ENCODE data around the gene LARP4B.
A peak's percentile ranks its signal among the peaks of the same experiment; 100 is the strongest.

LARP4B gene

GRCh38 chr10:931326-932318 lies at the start of gene LARP4B:
LARP4B (minus strand) TSS chr10:931705; CDS start chr10:885721, 45,984 bp downstream.
- Histone ChIP-seq H3K79me2 (ENCODE audit: control insufficient read depth, low read length) (peaks cover 46% of the 10 kb centered on the region), H3K27me3 (ENCODE audit: control insufficient read depth, low read length) (no peaks in the 10 kb centered on the region), H3K36me3 (ENCODE audit: control insufficient read depth, low read length) (peaks cover 39% of the 10 kb centered on the region), H3K4me1 (ENCODE audit: control insufficient read depth, low read length) (peaks cover 65% of the 10 kb centered on the region), H3K4me2 (ENCODE audit: low read length) (peak within 1 kb of the TSS; percentile 69), H3K4me3 (ENCODE audit: low read length) (peak within 1 kb of the TSS; percentile 88), H3K9me2 (replicated peaks; ENCODE audit: control insufficient read depth, low read length) (no peaks in the 10 kb centered on the region), H3F3A (ENCODE audit: control insufficient read depth, insufficient read depth) (no peaks in the 10 kb centered on the region), H3K9me3 (ENCODE audit: control insufficient read depth, insufficient read depth, low read length) (no peaks in the 10 kb centered on the region), H3K27ac (ENCODE audit: low read depth, low read length) (peak within 1 kb of the TSS; percentile 67), H4K20me1 (ENCODE audit: control insufficient read depth, insufficient read depth, low read depth, low read length) (peaks cover 40% of the 10 kb centered on the region)
- TF ChIP-seq CTCF (IDR thresholded peaks at IDR 0.05; ENCODE audit: low read depth, low read length, poor library complexity, severe bottlenecking) (no peak), EZH2phosphoT487 (IDR thresholded peaks at IDR 0.05; ENCODE audit: borderline replicate concordance, low read length) (no peak)

- H3K27me3 ChIP-seq (ENCODE audit: control insufficient read depth, low read length): no peaks in the 10 kb centered on the region
- no peaks in the 10 kb centered on the region for H3K79me2 ChIP-seq (ENCODE audit: control insufficient read depth, low read length)
- no peak overlapping the region for H3K4me3 ChIP-seq (ENCODE audit: low read length)
- no peaks in the 10 kb centered on the region for H4K20me1 ChIP-seq (ENCODE audit: control insufficient read depth, insufficient read depth, low read depth, low read length)
- H3K9me2 ChIP-seq (replicated peaks; ENCODE audit: control insufficient read depth, low read length): no peaks in the 10 kb centered on the region
- H3K36me3 ChIP-seq (ENCODE audit: control insufficient read depth, low read length): peaks cover 7% of the 10 kb centered on the region
- TF ChIP-seq EZH2phosphoT487 (IDR thresholded peaks at IDR 0.05; ENCODE audit: borderline replicate concordance, low read length) (no peak), CTCF (IDR thresholded peaks at IDR 0.05; ENCODE audit: low read depth, low read length, poor library complexity, severe bottlenecking) (no peak)
- H3K4me2 ChIP-seq (ENCODE audit: low read length): no peak overlapping the region
- no peak overlapping the region for H3K27ac ChIP-seq (ENCODE audit: low read depth, low read length)
- H3K9me3 ChIP-seq (ENCODE audit: control insufficient read depth, insufficient read depth, low read length): peaks cover 33% of the 10 kb centered on the region
- H3F3A ChIP-seq (ENCODE audit: control insufficient read depth, insufficient read depth): no peaks in the 10 kb centered on the region
- H3K4me1 ChIP-seq (ENCODE audit: control insufficient read depth, low read length): no peaks in the 10 kb centered on the region
These were observed 49.1 kb upstream of the LARP4B start for GRCh38 chr10:980468-981093.

- TF ChIP-seq EZH2phosphoT487 (IDR thresholded peaks at IDR 0.05; ENCODE audit: borderline replicate concordance, low read length): no peak
- no peak for TF ChIP-seq CTCF (IDR thresholded peaks at IDR 0.05; ENCODE audit: low read depth, low read length, poor library complexity, severe bottlenecking)
- Histone ChIP-seq H4K20me1 (ENCODE audit: control insufficient read depth, insufficient read depth, low read depth, low read length) (no peaks in the 10 kb centered on the region), H3K36me3 (ENCODE audit: control insufficient read depth, low read length) (peaks cover 7% of the 10 kb centered on the region), H3K27me3 (ENCODE audit: control insufficient read depth, low read length) (no peaks in the 10 kb centered on the region), H3K9me2 (replicated peaks; ENCODE audit: control insufficient read depth, low read length) (no peaks in the 10 kb centered on the region), H3K4me3 (ENCODE audit: low read length) (no peak overlapping the region), H3F3A (ENCODE audit: control insufficient read depth, insufficient read depth) (no peaks in the 10 kb centered on the region), H3K4me1 (ENCODE audit: control insufficient read depth, low read length) (no peaks in the 10 kb centered on the region), H3K79me2 (ENCODE audit: control insufficient read depth, low read length) (no peaks in the 10 kb centered on the region), H3K27ac (ENCODE audit: low read depth, low read length) (no peak overlapping the region), H3K4me2 (ENCODE audit: low read length) (no peak overlapping the region), H3K9me3 (ENCODE audit: control insufficient read depth, insufficient read depth, low read length) (peaks cover 33% of the 10 kb centered on the region)
These were observed 47.4 kb upstream of the LARP4B start for GRCh38 chr10:978826-979421.

Data from DOHH2 (cell line).